NT2/D1 (cell line): ENCODE results near the gene HK2.

ENCODE experiments used
- SUZ12 ChIP-seq: IDR thresholded peaks from 2 replicates; pipeline ENCODE4 v1.6.1; 2011; ENCODE audit not compliant: insufficient read length, insufficient read depth; ENCODE audit errors: extremely low read depth
- YY1 ChIP-seq: IDR thresholded peaks from 2 replicates; pipeline ENCODE4 v1.6.1; 2011; ENCODE audit not compliant: insufficient read length, insufficient read depth
- ZNF274 ChIP-seq: IDR thresholded peaks from 2 replicates; pipeline ENCODE4 v1.6.1; 2011; ENCODE audit warnings: mild to moderate bottlenecking, low read depth, low read length

GRCh38 chr2:74851191-74851566 lies 17.3 kb downstream of the HK2 start:
- TF ChIP-seq ZNF274 (no peak), SUZ12 (no peak), YY1 (no peak)
